ENCODE data around the gene ZNF552.
"Not testable (repeated sequence)": the region's sequence is repeated elsewhere in the genome, so short reads cannot be mapped to it uniquely, and the experiment has no call there.

ZNF552 gene

DNA sequence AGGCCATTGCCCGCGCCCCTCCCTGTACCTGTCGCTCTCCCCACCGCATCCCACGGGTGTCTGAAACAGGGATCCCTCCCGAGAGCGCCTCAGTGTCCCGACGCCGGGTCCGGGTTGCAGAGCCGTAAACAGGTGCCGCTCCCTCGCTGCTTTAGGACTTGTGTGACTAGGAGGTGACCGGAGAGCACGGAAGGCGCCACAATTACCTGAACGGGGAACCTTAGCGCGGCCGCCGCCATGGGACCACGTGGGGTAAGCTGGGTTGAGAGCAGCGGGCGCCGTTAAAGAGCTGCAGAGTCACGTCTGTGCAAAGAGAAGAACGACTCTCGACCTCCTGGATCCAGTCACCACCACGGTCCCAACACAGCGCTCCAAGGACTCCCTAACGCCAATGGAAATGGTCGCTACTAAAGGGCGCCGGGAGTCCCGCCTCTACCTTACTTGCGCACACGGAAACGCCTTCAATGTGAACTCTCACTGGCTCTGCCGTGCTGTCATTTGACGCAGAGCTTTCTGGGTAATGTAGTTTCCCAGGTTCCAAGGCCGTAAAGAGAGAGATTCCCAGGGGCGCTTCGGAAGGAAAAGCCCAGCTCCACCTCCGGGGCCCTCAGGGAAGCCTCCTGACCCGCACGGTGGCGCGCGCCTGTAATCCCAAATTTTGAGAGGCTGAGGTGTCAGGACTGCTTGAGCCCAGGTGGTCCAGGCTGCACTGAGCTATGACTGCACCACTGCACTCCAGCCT, at the start of gene ZNF552:
ZNF552 (minus strand) TSS at position 409 of the 742 bp plus-strand sequence; CDS start at position 239, 170 bp downstream.
- DNase-seq = peak; percentile 14 to 93 (median 76)

DNA sequence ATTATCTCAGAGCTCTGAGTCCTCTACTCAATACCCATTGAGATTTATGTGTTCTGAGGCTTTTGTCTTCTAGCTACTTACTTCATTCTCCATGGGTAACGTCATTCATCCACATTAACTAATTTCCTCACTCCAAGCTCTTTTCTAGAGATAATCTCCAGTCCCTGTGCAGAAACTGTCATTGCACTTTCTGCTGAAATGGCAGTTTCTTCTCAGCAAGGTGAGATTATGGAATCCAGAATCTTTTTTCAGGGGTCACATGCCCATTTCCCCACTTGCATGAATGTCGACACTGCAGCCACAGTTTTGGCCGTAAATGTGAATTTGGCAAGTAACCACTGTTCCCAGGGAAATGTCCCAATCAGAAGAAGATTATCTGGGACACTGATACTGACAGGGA, 47.6 kb upstream of the ZNF552 start:
- DNase-seq = not testable (repeated sequence)

DNA sequence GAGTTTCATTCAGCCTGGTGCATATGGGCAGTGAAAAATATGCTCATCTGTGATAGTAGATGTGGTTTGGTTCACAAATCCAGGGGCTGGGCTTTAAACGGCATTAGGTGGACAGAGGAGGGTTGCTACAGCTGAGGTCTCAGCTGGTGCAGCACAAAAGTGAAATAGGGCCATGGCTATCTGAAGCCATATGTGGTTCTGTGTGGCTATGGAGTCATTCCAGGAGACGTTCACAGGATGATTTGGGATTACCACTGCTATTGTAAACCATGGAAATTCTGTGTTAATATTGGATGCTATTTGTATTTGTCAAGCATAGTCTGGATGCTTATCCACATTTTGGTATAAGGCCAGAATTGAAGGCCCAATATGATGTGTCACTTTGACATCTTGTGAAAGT, 39.4 kb upstream of the ZNF552 start:
- not testable (repeated sequence) for DNase-seq

DNA sequence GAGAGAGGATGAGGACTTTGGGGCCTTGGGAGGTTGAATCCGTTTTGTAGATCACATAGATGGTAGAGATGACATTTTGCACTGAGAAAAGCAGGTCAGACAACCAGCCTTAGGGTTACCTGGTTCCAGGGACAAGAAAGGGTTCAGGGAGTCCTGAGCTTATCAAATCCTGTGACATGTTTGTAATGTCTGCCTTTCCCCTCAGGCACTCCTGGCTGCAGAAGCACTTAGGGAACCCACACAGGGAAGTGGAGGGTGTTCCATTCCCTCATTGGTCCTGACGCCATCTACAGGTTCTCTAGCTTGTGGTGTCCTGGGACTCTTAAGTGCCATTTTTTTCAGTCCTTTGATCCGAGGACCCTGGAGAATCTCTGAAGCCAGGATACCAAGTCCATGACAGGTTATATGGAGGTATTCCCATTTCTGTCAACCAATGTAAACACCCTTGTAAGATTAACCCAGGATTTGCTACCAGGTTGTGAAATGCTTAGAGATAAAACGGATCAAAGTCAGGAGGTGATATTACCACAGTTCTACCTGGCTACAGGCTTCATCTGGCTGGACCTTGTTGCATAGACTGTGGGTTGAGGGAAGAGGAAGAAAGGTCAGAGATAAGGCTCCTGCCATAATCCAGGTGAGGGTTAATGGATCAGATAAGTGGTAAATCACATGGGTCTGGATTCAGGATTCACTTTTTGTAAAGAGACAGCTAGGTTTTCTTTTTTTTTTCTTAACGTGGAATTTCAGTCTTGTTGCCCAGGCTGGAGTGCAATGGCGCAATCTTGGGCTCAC, 37.3 kb upstream of the ZNF552 start:
- not testable (repeated sequence) for DNase-seq

DNA sequence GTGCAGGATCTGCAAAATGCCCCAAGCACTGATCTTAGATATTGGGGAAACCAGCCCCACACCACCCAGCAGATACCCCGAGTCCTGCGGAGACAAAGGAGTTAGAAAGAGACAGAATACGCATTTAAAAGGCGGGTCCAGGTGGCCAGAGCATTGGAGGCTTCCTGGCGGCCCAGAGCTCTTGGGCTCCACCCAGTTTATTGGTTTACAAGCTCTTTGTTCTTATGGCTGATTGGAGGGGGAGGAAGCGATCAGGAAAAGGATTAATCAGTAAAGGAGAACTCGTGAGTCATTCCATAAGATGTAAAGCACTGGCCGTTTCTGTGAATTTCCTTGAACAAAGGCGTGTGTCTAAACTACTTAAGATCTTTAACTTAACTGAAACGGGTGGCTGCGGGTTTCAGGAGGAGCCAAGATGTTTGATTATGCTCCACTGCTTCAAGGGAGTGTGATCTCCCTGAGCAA, 35.9 kb upstream of the ZNF552 start:
- no peak for DNase-seq

DNA sequence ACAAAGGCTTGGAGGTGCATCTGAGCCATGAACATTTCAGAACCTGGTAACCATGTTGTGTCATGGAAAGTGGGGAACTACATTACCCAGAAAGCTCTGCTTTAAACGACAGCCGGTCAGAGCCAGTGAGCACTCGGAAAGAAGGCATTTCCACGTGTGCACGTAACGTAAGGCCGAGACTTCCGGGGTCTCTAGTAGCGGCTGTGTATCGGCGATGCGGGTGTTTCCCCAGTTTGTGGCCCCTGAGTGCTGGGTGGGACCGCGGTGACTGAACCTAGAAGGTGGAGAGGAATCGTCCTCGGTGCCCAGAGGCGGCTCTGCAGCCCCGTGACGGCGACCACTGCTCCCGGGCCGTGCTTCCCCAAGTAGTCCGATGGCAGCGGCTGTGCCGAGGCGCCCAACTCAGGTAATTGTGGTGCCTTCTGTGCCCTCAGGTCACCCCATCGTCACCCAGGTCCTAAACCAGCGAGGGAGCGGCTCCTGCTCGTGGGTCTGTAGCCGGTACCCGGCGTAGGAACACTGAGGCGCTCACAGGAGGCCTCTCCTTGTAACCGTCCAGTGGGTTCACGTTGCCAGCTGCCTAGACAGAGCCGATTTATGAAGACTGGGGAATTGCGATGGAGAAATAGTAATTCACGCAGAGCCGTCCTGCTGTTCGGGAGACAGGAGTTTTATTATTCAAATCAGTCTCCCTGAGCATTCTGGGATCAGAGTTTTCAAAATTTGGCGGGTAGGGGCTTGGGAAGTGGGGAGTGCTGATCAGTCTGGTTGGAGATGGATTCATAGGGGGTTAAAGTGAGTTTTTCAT, 35.2 kb upstream of the ZNF552 start, which contains the start of gene ZNF587:
ZNF587 (plus strand) TSS at position 194 of the 808 bp plus-strand sequence; CDS start at position 374, 180 bp downstream.
- peak in 50 of 51 donors; percentile 2 to 83 (median 52) for DNase-seq

DNA sequence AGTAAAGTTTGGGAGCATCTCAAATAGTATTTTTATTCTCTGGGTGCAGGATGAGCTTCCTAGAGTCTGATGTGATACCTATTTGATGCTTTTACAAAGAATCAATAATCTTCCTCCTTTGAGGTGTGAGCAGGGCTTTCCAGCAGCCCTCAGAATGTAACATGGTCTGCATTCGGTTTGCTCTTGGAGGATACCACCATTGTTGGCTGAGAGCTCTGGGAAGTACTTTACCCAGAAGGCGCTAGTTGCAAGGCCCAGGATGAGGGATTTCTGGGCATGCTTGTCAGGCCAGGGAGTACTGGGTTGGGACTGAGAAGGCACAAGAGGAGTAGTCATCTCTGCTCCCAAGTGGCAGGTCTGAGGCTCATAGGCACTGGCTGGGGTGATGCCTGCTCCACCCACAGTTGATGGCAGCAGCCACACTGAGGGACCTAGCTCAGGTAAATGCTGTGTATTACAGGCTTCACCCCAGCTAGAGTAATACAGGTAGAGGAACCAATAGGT, 34.5 kb upstream of the ZNF552 start:
- not testable (repeated sequence) for DNase-seq

DNA sequence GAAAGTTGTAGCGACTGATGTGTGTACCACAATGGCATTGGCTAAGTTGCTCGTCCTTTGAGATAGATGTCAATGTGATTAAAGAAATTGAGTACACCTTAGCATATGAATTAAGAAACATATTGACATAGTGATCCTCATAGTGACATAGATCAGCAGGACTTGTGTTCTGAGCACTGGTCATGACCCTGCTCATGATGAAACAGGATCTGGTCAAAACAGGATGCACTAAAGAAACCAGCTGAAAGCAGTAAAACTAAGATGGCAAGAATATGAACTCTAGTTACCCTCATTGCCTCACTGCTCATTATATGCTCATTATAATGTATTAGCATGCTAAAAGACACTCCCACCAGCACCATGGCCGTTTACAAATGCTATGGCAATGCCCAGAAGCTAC, 32.5 kb upstream of the ZNF552 start:
- DNase-seq = not testable (repeated sequence)

DNA sequence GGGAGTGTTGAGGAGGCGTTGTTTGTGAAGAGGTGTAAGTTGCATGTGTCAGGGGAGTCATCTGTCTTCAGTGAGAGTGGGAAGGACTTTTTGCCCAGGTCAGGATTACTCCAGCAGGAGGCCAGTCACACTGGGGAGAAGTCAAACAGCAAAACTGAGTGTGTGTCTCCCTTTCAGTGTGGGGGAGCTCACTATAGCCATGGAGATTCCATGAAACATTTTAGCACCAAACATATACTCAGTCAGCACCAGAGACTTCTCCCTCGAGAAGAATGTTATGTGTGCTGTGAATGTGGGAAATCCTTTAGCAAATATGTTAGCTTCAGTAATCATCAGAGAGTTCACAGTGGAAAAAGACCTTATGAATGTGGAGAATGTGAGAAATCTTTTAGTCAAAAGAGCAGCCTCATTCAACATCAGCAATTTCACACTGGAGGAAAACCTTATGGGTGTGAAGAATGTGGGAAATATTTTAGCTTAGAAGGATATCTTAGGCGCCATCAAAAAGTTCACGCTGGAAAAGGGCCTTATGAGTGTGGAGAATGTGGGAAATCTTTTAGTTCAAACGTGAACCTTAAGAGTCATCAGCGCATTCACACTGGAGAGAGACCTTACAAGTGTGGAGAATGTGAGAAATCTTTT, 26.5 kb upstream of the ZNF552 start:
- no peak for DNase-seq

DNA sequence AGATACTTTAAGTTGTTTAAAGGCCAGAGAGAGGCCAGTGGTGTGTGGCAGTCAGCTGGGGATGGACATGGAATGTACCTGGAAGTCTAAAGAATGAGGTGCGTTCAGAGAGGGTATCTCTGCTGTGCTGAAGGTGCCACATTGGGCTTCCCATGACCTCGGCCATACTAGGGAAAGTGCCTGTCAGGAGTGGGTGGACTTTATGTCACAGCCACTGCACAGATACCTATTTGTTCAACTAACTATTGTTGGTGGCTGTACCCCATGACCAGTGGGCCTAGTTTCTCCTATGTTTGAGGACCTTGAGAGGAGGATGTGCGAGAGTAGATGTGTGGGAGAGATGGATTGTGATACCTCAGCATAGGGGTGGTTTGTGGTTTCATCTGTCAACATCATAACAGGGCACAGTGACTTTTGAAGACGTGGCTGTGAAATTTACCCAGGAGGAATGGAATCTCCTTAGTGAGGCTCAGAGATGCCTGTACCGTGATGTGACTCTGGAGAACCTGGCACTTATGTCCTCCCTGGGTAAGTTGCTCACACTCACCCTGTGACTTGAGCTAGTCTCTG, 24.0 kb upstream of the ZNF552 start:
- not testable (repeated sequence) for DNase-seq

DNA sequence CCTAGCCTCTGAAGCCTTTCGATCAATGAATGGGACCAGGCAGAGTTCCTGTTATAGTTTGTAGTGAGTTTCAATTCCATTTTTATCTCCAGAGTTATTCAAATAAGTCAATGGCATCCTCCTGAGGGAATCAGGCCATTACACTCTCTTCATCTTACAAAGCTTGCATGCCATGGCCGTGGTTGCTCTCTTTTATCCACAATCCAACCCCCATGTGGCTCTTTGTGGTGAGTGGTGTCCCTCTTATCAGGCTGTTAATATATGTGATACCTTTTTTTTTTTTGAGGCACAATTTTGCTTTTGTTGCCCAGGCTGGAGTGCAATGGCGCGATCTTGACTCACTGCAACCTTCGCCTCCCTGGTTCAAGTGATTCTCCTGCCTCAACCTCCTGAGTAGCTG, 22.3 kb upstream of the ZNF552 start:
- DNase-seq = not testable (repeated sequence)

DNA sequence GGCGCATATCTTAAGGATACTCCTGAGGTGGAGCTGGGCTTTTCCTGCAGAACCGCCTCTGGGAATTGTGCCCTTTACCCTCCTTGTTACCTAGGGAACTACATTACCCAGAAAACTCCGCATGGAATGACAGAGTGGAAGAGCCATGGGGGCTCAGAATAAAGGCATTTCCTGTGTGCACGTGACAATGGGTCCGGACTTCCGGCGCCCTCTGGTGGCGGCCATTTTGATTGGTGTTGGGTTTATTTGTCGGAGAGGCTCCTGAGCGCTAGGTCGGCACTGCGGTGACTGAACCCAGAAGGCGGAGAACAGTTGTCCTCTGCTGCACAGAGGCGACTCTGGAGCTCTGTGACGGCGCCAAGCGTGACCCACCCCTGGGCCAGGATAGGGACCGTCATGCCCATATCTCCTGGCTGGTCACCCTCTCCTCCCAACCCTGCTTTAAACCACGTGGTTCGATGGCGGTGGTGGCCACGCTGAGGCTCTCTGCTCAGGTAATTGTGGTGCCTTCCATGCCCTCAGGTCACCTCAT, 15.4 kb upstream of the ZNF552 start, which contains the start of gene ZNF587B:
ZNF587B (plus strand) TSS at position 229 of the 532 bp plus-strand sequence; CDS start at position 459, 230 bp downstream.
- peak in 46 of 51 donors; percentile 4 to 74 (median 48) for DNase-seq

DNA sequence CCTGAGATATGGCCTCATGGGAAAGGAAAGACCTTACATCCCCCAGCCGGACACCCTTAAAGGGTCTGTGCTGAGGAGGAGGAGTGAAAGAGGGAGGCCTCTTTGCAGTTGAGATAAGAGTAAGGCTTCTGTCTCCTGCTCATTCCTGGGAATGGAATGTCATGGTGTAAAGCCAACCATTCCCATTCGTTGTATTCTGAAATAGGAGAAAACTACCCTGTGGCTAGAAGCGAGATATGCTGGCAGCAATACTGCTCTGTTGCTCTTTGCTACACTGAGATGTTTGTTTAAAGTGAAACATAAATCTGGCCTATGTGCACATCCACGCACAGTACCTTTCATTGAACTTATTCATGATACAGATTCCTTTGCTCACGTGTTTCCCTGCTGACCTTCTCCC, 14.6 kb upstream of the ZNF552 start:
- DNase-seq = no peak

DNA sequence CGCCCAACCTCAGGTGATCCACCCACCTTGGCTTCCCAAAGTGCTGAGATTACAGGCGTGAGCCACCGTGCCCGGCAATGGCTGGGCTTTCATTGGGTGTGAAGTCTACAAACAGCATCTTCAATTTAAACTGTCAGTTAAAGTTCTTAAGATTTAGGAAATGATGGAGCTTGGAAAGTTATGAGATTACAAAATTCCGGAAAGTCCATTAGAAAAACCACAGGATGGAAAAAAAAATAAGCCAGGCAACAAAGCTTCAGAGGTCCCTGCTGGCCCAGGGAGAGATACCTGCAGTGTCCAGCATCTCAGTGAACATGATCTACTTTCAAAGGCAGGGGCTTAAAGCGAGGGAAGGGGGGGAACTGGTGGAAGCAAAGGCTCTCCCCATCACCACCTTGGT, 10.8 kb upstream of the ZNF552 start:
- no peak for DNase-seq

DNA sequence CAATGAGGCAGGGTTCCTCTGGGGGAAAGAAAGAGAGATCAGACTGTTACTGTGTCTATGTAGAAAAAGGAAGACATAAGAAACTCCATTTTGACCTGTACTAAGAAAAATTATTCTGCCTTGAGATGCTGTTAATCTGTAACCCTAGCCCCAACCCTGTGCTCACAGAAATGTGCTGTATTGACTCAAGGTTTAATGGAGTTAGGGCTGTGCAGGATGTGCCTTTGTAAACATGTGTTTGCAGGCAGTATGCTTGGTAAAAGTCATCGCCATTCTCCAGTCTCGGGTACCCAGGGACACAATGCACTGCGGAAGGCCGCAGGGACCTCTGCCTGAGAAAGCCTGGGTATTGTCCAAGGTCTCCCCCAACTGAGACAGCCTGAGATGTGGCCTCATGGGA, 8.9 kb upstream of the ZNF552 start:
- not testable (repeated sequence) for DNase-seq

DNA sequence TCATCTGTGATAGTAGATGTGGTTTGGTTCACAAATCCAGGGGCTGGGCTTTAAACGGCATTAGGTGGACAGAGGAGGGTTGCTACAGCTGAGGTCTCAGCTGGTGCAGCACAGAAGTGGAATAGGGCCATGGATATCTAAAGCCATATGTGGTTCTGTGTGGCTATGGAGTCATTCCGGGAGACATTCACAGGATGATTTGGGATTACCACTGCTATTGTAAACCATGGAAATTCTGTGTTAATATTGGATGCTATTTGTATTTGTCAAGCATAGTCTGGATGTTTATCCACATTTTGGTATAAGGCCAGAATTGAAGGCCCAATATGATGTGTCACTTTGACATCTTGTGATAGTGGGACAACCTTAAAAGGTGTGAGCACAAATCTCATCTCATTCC, 8.4 kb upstream of the ZNF552 start:
- not testable (repeated sequence) for DNase-seq

DNA sequence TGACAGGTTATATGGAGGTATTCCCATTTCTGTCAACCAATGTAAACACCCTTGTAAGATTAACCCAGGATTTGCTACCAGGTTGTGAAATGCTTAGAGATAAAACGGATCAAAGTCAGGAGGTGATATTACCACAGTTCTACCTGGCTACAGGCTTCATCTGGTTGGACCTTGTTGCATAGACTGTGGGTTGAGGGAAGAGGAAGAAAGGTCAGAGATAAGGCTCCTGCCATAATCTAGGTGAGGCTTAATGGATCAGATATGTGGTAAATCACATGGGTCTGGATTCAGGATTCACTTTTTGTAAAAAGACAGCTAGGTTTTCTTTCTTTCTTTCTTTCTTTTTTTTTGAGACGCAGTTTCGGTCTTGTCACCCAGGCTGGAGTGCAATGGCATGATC, 6.8 kb upstream of the ZNF552 start:
- DNase-seq = not testable (repeated sequence)

DNA sequence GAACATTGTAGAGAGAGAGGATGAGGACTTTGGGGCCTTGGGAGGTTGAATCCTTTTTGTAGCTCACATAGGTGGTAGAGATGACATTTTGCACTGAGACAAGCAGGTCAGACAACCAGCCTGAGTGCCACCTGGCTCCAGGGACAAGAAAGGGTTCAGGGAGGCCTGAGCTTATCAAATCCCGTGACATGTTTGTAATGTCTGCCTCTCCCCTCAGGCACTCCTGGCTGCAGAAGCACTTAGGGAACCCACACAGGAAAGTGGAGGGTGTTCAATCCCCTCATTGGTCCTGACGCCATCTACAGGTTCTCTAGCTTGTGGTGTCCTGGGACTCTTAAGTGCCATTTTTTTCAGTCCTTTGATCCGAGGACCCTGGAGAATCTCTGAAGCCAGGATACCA, 6.4 kb upstream of the ZNF552 start:
- DNase-seq = not testable (repeated sequence)

DNA sequence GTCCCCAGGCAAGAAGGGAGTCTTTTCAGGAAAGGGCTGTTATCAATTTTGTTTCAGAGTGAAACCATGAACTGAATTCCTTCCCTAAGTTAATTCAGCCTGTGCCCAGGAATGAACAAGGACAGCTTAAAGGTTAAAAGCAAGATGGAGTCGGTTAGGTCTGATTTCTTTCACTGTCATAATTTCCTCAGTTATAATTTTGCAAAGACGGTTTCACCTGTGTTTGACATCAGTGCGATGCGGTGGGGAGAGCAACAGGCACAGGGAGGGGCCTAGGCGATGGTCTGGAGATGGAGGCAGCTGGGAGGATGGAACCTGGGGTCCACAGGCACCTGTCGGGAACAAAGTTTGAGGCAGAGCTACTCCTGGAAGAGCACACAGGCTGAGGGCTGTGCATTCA, 5.9 kb upstream of the ZNF552 start:
- no peak for DNase-seq
